Sigmoid colon (tissue), 7 donors: ENCODE measurements around the gene PHF1. TPM values are rescaled to one million over a fixed set of nuclear protein-coding genes. Genes with fewer than 3 reads are reported as not detected.
A peak's percentile ranks its signal among the peaks of the same experiment; 100 is the strongest.
"Not testable (repeated sequence)": the region's sequence is repeated elsewhere in the genome, so short reads cannot be mapped to it uniquely, and the experiment has no call there.

Experiments
- DNase-seq: peaks from one replicate; pipeline ENCODE4 v3.0.0-alpha.2; 2019
- H3K27ac ChIP-seq, 4 donors: fragments of 200-600 bp; sonication (generic); one replicate each; pipeline ENCODE4 v1.5.1; 2016 to 2019; ENCODE audit warnings: mild to moderate bottlenecking in 1 of 4
- H3K27me3 ChIP-seq, 3 donors: fragments of 200-600 bp; sonication (generic); one replicate each; pipeline ENCODE4 v1.5.1; 2019; ENCODE audit warnings: mild to moderate bottlenecking in 1 of 3
- H3K36me3 ChIP-seq, 4 donors: fragments of 200-600 bp; sonication (generic); one replicate each; pipeline ENCODE4 v1.5.1; 2016 to 2019
- H3K4me1 ChIP-seq, 4 donors: fragments of 200-600 bp; sonication (generic); one replicate each; pipeline ENCODE4 v1.5.1; 2017 to 2019
- H3K4me3 ChIP-seq, 4 donors: fragments of 200-600 bp; sonication (generic); one replicate each; pipeline ENCODE4 v1.5.1; 2017 to 2019; ENCODE audit warnings: mild to moderate bottlenecking in 2 of 4, moderate library complexity in 1 of 4
- H3K9me3 ChIP-seq, 4 donors: fragments of 200-600 bp in 3 of 4; sonication (generic) in 3 of 4; one replicate each; pipeline versions ENCODE4 v1.5.1 to v1.6.1; 2013 to 2019
- EP300 ChIP-seq, 4 donors: sonication (generic); formaldehyde crosslinking; IDR thresholded peaks; one replicate each; pipeline ENCODE4 v1.6.1; 2017; ENCODE audit warnings: antibody characterized with exemption in 4 of 4
- POLR2A ChIP-seq, 2 donors: fragments of 450-650 bp; IDR thresholded peaks; one replicate each; pipeline ENCODE4 v1.6.1; 2016; ENCODE audit warnings: antibody characterized with exemption in 2 of 2, mild to moderate bottlenecking in 2 of 2, moderate library complexity in 2 of 2
- POLR2AphosphoS5 ChIP-seq, 4 donors: sonication (generic); formaldehyde crosslinking; IDR thresholded peaks; one replicate each; pipeline ENCODE4 v1.6.1; 2017; ENCODE audit warnings: antibody characterized with exemption in 4 of 4
- WGBS, 2 donors: extraction: QIAGEN DNeasy Blood & Tissue Kit; methylation state at CpG; one replicate each; pipeline ENCODE4 v1.1.7; 2013; 5-methylcytosine and 5-hydroxymethylcytosine counted together
- intact Hi-C: fragments of 100-400 bp; cut with DNase I; formaldehyde crosslinking; loops from one replicate; pipeline ENCODE4 v1.15.1; 2023
- polyA plus RNA-seq, 3 donors: library from polyadenylated mRNA; stranded (reverse); fragments of 200-250 nt; gene quantifications; one replicate each; pipeline ENCODE4 v1.2.3, GENCODE V29; 2013
- total RNA-seq, 4 donors: library from RNA; depleted of rRNA; stranded (reverse); fragments of >200 nt; gene quantifications; one replicate each; pipeline ENCODE4 v1.1.0, GENCODE V29; 2016
- TF ChIP-seq, protein P1 (sequence below), 4 experiments: fragments of 450-650 bp in 3 of 4; fragments of 200-600 bp in 1 of 4; IDR thresholded peaks; one replicate each; pipeline ENCODE4 v1.5.1; 2016 to 2019; ENCODE audit warnings: antibody characterized with exemption in 4 of 4, mild to moderate bottlenecking in 3 of 4, moderate library complexity in 2 of 4
- donor health status: healthy with polysubstance abuse.
- donor health status: Bipolar disorder and iron deficiency.
- donor health status: healthy.

The PHF1 gene
- 10 to 100 TPM; 57.1 to 82.3 (median 66.0) TPM for total RNA-seq
- 10 to 100 TPM; 22.4 to 43.2 (median 43.2) TPM for polyA plus RNA-seq

DNA sequence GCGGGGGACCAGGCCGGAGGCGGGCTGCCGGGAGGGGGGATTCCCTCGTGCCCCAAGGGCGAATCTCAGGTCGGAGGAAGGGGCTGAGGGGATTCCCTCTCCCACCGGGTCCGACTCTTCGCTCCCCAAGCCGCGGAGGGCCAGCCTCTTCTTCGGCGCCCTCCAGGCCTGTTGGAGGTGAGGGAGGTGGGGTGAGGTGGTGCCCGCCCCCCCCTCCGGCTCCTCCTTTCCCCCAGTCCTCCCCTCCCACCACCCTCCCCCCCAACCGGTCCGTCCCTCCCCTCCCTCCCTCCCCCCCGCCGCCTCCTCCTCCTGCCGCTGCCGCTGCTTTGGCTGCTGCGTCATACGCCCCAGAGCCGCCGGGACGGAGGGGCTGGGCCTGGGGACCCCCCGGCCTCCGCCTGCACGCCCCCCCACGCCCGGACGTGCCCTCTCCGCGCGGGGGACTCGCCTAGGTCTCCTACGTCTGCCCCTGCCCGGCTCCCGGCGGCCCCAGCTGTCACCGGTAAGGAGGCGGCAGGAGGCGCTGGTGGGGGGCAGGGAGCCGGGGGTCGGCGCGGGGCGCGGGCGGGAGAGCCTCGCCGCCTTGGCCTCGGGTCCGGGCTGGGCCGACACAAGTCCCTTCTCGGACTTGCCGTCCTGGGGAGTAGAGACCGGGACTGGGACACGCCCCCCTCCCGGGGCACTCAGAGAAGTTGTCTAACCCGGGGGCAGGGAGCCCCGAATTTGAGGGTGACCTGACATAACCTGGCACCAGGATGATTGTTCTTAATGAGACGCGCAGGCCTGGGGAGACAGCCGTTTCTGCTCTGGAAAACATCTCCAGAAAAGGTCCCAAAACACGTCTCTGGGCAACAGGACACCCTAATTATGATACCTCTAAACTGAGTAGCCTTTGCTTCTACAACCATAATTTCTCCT, at the start of gene PHF1:
Gene PHF1 (plus strand): TSS at position 304 of the 921 bp plus-strand sequence. CDS start 1,250 bp downstream, outside the sequence.
- peak within 1 kb of the TSS; percentile 86 to 99 (median 90) for H3K4me3 ChIP-seq
- WGBS, 2 donors = 1% methylated on average over 66 to 67 of the region's 67 CpGs
- H3K27me3 ChIP-seq = no peaks in the 10 kb centered on the region
- H3K4me1 ChIP-seq = peaks cover 0 to 41% (median 27%) of the 10 kb centered on the region in 4 donors
- no peaks in the 10 kb centered on the region for H3K9me3 ChIP-seq
- TF ChIP-seq EP300 (IDR thresholded peaks at IDR 0.05) (no peak), POLR2AphosphoS5 (IDR thresholded peaks at IDR 0.05) (peak; percentile 64 to 87 (median 76)), POLR2A (IDR thresholded peaks at IDR 0.05) (peak; percentile 13 to 28)
- TF ChIP-seq, protein P1, sequence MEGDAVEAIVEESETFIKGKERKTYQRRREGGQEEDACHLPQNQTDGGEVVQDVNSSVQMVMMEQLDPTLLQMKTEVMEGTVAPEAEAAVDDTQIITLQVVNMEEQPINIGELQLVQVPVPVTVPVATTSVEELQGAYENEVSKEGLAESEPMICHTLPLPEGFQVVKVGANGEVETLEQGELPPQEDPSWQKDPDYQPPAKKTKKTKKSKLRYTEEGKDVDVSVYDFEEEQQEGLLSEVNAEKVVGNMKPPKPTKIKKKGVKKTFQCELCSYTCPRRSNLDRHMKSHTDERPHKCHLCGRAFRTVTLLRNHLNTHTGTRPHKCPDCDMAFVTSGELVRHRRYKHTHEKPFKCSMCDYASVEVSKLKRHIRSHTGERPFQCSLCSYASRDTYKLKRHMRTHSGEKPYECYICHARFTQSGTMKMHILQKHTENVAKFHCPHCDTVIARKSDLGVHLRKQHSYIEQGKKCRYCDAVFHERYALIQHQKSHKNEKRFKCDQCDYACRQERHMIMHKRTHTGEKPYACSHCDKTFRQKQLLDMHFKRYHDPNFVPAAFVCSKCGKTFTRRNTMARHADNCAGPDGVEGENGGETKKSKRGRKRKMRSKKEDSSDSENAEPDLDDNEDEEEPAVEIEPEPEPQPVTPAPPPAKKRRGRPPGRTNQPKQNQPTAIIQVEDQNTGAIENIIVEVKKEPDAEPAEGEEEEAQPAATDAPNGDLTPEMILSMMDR (IDR thresholded peaks at IDR 0.05) = no peak
- H3K36me3 ChIP-seq = peaks cover 12 to 40% (median 29%) of the 10 kb centered on the region in 4 donors
- DNase-seq = no peak
- H3K27ac ChIP-seq = peak within 1 kb of the TSS; percentile 93 to 100 (median 98)
- intact Hi-C loops = loop anchor here (10.0 kb wide), 1 partner anchor 1216 kb away; the partner anchor contains the start of genes GPSM3 and PBX2

DNA sequence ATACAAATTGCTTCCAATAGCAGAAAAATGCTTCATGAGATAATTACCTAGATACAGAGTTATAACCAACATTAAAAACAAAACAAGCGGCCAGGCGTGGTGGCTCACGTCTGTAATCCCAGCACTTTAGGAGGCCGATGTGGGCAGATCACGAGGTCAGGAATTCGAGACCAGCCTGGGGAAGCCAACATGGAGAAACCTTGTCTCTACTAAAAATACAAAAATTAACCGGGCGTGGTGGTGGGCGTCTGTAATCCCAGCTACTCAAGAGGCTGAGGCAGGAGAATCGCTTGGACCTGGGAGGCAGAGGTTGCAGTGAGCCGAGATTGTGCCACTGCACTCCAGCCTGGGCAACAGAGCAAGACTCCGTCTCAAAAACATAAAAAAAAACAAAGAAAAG, 47.3 kb upstream of the PHF1 start:
- WGBS, 2 donors = 84 to 90% methylated on average over 12 of the region's 12 CpGs
- H3K4me3 ChIP-seq, intact Hi-C loops, DNase-seq, H3K27me3 ChIP-seq, H3K27ac ChIP-seq, H3K9me3 ChIP-seq, H3K4me1 ChIP-seq, H3K36me3 ChIP-seq: not testable (repeated sequence)

DNA sequence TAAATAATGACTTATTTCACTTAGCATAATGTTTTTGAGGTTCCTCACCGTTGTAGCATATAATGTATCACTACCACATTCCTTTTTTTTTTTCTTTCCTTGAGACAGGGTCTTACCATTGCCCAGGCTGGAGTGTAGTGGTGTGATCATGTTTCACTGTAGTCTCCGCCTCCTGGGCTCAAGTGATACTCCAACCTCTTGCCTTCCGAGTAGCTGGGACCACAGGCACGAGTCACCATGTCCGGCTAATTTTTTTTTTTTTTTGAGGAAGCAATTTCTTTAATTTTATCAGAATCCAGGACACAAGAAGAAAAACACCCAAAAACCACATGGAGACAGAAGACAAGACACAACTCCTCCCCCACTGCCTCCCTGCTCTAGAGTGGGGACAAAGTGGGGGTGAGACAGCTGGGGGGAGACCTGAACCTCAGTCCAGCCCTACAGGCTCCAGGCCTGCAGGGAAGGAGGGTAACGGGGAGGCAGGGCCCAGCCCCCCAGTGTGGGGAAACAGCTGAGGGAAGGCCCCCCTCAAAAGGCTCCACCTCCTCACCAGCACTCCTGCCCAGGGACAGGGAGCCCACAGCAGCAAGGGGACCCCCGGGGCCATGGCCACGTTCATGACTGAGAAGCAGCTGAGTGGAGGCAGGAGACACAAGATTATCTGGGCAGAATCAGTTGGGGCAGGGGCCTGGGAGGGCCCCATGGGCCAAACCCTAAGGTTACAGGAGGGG, 46.2 kb upstream of the PHF1 start:
- intact Hi-C loops, H3K9me3 ChIP-seq, H3K36me3 ChIP-seq, H3K4me3 ChIP-seq, H3K27ac ChIP-seq, H3K4me1 ChIP-seq, DNase-seq, H3K27me3 ChIP-seq: not testable (repeated sequence)
- WGBS, 2 donors = 47 to 70% methylated on average over 7 of the region's 8 CpGs

DNA sequence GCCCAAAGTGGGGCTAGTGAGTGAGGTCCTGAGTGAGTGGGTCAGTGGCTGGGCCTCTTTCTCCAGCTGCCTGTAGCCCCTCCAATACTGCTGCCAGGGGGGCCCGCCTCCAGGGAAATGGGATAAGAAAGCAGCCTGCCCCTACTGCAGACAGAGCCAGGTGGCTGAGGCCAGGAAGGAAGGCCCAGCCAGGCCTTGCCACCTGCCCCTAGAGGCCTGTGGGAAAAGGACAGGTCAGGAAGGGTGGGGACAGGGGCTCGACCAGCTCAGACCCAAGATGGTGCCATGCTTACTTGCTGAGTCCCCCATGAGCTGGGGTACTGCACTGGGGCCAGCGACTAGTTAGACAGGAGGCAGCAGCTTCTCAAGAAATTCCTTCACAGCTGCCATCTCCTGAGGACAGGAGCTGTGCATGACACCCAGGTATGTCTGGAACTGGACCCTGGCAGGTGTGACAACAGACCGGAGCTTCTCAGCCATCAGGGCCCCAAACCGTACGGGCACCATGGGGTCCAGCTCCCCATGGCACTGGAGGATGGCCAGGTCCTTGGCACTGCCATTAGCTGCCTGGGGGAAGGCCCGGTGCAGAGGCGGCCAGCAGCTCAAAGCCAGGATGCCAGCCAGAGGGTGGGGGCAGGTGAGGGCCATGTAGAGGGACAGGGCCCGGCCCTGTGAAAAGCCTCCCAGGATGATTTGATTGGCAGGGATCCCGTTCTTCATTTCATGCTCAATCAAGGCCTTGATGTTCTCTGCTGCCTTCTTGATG, 45.4 kb upstream of the PHF1 start:
- H3K36me3 ChIP-seq, intact Hi-C loops, H3K9me3 ChIP-seq, DNase-seq, H3K27ac ChIP-seq, H3K4me1 ChIP-seq, H3K4me3 ChIP-seq, H3K27me3 ChIP-seq: not testable (repeated sequence)
- WGBS, 2 donors = 83 to 85% methylated on average over 10 of the region's 10 CpGs

DNA sequence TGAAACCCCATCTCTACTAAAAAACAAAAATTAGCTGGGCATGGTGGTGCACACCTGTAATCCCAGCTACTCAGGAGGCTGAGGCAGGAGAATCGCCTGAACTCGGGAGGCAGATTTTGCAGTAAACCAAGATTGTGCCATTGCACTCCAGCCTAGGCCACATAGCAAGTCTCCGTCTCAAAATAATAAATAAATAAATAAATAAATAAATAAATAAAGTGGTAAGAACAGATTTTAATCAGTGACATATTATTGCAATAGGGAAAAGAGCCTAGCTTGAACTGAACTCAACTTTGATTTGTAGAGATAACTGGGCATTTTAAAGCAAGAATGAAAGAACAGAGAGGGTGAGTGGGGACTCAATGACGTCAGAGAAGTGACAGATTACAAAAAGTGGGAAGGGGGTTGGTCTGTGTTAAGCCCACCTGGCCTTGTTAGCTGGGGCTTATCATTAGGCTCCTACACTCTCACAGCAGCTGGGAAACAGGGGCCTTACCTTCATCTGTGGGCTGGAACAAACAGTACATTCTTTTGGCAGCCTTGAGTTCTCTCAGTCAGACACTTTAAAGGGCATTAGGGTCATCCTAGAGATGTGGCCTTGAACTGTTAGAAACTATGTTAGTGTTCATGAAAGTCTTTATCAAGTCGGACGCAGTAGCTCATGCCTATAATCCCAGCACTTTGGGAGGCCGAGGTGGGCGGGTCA, 43.7 kb upstream of the PHF1 start:
- no peak for DNase-seq
- intact Hi-C loops = no loop called here
- Histone ChIP-seq H3K9me3 (no peaks in the 10 kb centered on the region), H3K36me3 (no peaks in the 10 kb centered on the region), H3K4me1 (no peaks in the 10 kb centered on the region), H3K4me3 (no peak overlapping the region), H3K27ac (no peak overlapping the region), H3K27me3 (no peaks in the 10 kb centered on the region)
- TF ChIP-seq POLR2A (IDR thresholded peaks at IDR 0.05) (no peak), POLR2AphosphoS5 (IDR thresholded peaks at IDR 0.05) (no peak), EP300 (IDR thresholded peaks at IDR 0.05) (no peak)
- TF ChIP-seq, protein P1 (IDR thresholded peaks at IDR 0.05) = no peak
- 88 to 90% methylated on average over 8 of the region's 8 CpGs for WGBS, 2 donors

DNA sequence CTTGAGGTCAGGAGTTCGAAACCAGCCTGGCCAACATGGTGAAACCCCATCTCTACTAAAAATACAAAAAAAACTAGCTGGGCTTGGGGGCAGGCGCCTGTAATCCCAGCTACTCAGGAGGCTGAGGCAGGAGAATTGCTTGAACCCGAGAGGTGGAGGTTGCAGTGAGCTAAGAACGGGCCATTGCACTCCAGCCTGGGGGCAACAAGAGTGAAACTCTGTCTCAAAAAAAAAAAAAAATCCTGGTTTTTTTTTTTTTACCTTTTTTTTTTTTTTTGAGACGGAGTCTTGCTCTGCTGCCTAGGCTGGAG, 43.1 kb upstream of the PHF1 start:
- WGBS, 2 donors = 93 to 94% methylated on average over 5 of the region's 5 CpGs

DNA sequence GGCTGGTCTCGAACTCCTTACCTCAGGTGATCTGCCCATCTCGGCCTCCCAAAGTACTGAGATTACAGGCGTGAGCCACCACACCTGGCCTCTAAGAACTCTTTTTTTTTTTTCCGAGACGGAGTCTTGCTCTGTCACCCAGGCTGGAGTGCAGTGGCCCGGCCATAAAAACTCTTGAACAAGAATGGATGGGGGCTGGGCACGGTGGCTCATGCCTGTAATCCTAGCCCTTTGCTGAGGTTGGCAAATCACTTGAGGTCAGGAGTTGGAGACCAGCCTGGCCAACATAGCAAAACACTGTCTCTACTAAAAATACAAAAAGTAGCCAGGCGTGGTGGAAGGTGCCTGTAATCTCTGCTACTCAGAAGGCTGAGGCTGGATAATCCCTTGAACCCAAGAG, 38.9 kb upstream of the PHF1 start:
- H3K4me1 ChIP-seq = peaks cover 0 to 23% (median 20%) of the 10 kb centered on the region in 4 donors
- H3K27me3 ChIP-seq, H3K4me3 ChIP-seq, H3K36me3 ChIP-seq, DNase-seq, H3K27ac ChIP-seq, intact Hi-C loops, H3K9me3 ChIP-seq: not testable (repeated sequence)
- 93 to 94% methylated on average over 8 of the region's 8 CpGs for WGBS, 2 donors

More for the DNA sequence above, 43.1 kb upstream of the PHF1 start:
- H3K4me3 ChIP-seq, H3K4me1 ChIP-seq, intact Hi-C loops, DNase-seq, H3K36me3 ChIP-seq, H3K27me3 ChIP-seq, H3K9me3 ChIP-seq, H3K27ac ChIP-seq: not testable (repeated sequence)
